Stimulated activated CD8-positive, alpha-beta memory T cell treated with anti-CD3 and anti-CD28 coated beads, Interleukin-4, amount 100 ng/mL, for 24 hours (primary cell): ENCODE measurements around the gene PRAMEF20.
A peak's percentile ranks its signal among the peaks of the same experiment; 100 is the strongest.
"Not testable (repeated sequence)": the region's sequence is repeated elsewhere in the genome, so short reads cannot be mapped to it uniquely, and the experiment has no call there.

ENCODE experiments used
- DNase-seq: peaks from one replicate; pipeline ENCODE4 v3.0.0-alpha.2; 2020; ENCODE audit warnings: low read depth

PRAMEF20 gene

GRCh38 chr1:13410150-13410549 is at the start of gene PRAMEF20:
Gene PRAMEF20, plus strand, starts transcription at chr1:13410450. Its CDS starts 5,905 bp downstream, at chr1:13416355.
- not testable (repeated sequence) for DNase-seq

- DNase-seq: not testable (repeated sequence)
These were observed 47.9 kb upstream of the PRAMEF20 start for GRCh38 chr1:13362364-13362763.

GRCh38 chr1:13364928-13365327 is 45.3 kb upstream of the PRAMEF20 start:
- not testable (repeated sequence) for DNase-seq

GRCh38 chr1:13366536-13366935 is 43.7 kb upstream of the PRAMEF20 start:
- not testable (repeated sequence) for DNase-seq

GRCh38 chr1:13368544-13368943 is 41.7 kb upstream of the PRAMEF20 start:
- DNase-seq: peak; percentile 6

- DNase-seq: not testable (repeated sequence)
These were observed 31.3 kb upstream of the PRAMEF20 start for GRCh38 chr1:13378983-13379382.

GRCh38 chr1:13380380-13380779 is 29.9 kb upstream of the PRAMEF20 start:
- DNase-seq: not testable (repeated sequence)

GRCh38 chr1:13389332-13389731 is 20.9 kb upstream of the PRAMEF20 start, which contains the start of gene PRAMEF17:
Gene PRAMEF17, plus strand, starts transcription at chr1:13389632. Its CDS starts 26 bp downstream, at chr1:13389658.
- not testable (repeated sequence) for DNase-seq

- DNase-seq: not testable (repeated sequence)
These were observed 17.2 kb upstream of the PRAMEF20 start for GRCh38 chr1:13393004-13393403.

GRCh38 chr1:13394761-13395160 is 15.5 kb upstream of the PRAMEF20 start:
- DNase-seq: not testable (repeated sequence)

GRCh38 chr1:13395311-13395710 is 14.9 kb upstream of the PRAMEF20 start:
- not testable (repeated sequence) for DNase-seq

GRCh38 chr1:13407811-13408210 is 2.4 kb upstream of the PRAMEF20 start:
- DNase-seq: no peak

- DNase-seq: no peak
These were observed 20.2 kb downstream of the PRAMEF20 start for GRCh38 chr1:13430495-13430894.

- DNase-seq: no peak
These were observed 22.0 kb downstream of the PRAMEF20 start for GRCh38 chr1:13432251-13432650.

- not testable (repeated sequence) for DNase-seq
These were observed 23.6 kb downstream of the PRAMEF20 start for GRCh38 chr1:13433694-13434358.

- DNase-seq: no peak
These were observed 25.2 kb downstream of the PRAMEF20 start for GRCh38 chr1:13435458-13435857.

- not testable (repeated sequence) for DNase-seq
These were observed 29.0 kb downstream of the PRAMEF20 start for GRCh38 chr1:13439104-13439783.

GRCh38 chr1:13443335-13443979 is 33.2 kb downstream of the PRAMEF20 start:
- DNase-seq: no peak

- no peak for DNase-seq
These were observed 40.0 kb downstream of the PRAMEF20 start for GRCh38 chr1:13450204-13450603.

- DNase-seq: no peak
These were observed 41.2 kb downstream of the PRAMEF20 start for GRCh38 chr1:13451399-13451965.

GRCh38 chr1:13456904-13457532 is 46.8 kb downstream of the PRAMEF20 start:
- DNase-seq: no peak

- DNase-seq: no peak
These were observed 51.7 kb downstream of the PRAMEF20 start for GRCh38 chr1:13461977-13462376.
